Measurements from ENCODE around the gene OGDH.

OGDH gene

GRCh38 chr7:44638611-44639557 is 32.5 kb downstream of the OGDH start:
- DNase-seq: no peak

GRCh38 chr7:44639671-44640321 is 33.4 kb downstream of the OGDH start:
- peak in 1 of 2 donors; percentile 53 for DNase-seq

- DNase-seq: no peak
Observed at GRCh38 chr7:44643206-44643605, 36.8 kb downstream of the OGDH start.

GRCh38 chr7:44645254-44645653 is 38.8 kb downstream of the OGDH start:
- no peak for DNase-seq

- no peak for DNase-seq
Observed at GRCh38 chr7:44645696-44646095, 39.3 kb downstream of the OGDH start.

GRCh38 chr7:44646176-44646920 is 39.9 kb downstream of the OGDH start:
- no peak for DNase-seq

- DNase-seq: no peak
Observed at GRCh38 chr7:44646921-44647636, 40.7 kb downstream of the OGDH start.

- DNase-seq: no peak
Observed at GRCh38 chr7:44647981-44648714, 41.7 kb downstream of the OGDH start.

- DNase-seq: no peak
Observed at GRCh38 chr7:44650242-44650641, 43.8 kb downstream of the OGDH start.

- no peak for DNase-seq
Observed at GRCh38 chr7:44650772-44651171, 44.3 kb downstream of the OGDH start.

- DNase-seq: no peak
Observed at GRCh38 chr7:44652535-44652934, 46.1 kb downstream of the OGDH start.

GRCh38 chr7:44654255-44654796 is 47.9 kb downstream of the OGDH start:
- DNase-seq: no peak

- no peak for DNase-seq
Observed at GRCh38 chr7:44655341-44655740, 48.9 kb downstream of the OGDH start.

GRCh38 chr7:44658979-44659378 is 52.6 kb downstream of the OGDH start:
- no peak for DNase-seq

- DNase-seq: no peak
Observed at GRCh38 chr7:44661233-44661632, 54.8 kb downstream of the OGDH start.

- no peak for DNase-seq
Observed at GRCh38 chr7:44664780-44665461, 58.5 kb downstream of the OGDH start.

GRCh38 chr7:44665531-44666213 is 59.2 kb downstream of the OGDH start:
- no peak for DNase-seq

GRCh38 chr7:44666566-44666965 is 60.1 kb downstream of the OGDH start:
- DNase-seq: no peak

- no peak for DNase-seq
Observed at GRCh38 chr7:44667190-44667589, 60.8 kb downstream of the OGDH start.

- no peak for DNase-seq
Observed at GRCh38 chr7:44671069-44671468, 64.6 kb downstream of the OGDH start.
